GM23338 (cell line): ENCODE results near the gene ATF6. TPM values are rescaled to one million over a fixed set of nuclear protein-coding genes. Genes with fewer than 3 reads are reported as not detected.

Experiments
- CREB1 ChIP-seq: fragments of 250-450 bp; sonication (Bioruptor Pico); IDR thresholded peaks from 2 replicates; pipeline ENCODE4 v1.5.0; 2020; ENCODE audit warnings: low read depth, mild to moderate bottlenecking, moderate library complexity
- CTCF ChIP-seq, 2 experiments: fragments of 200-600 bp in 1 of 2; sonication (generic) in 1 of 2; conservative IDR thresholded peaks; 2 replicates each; pipeline versions ENCODE4 v1.5.1 to v1.6.1; 2016 to 2017; ENCODE audit warnings: antibody characterized with exemption in 2 of 2, low read depth in 2 of 2, mild to moderate bottlenecking in 2 of 2, moderate library complexity in 1 of 2
- EZH2phosphoT487 ChIP-seq: fragments of 200-600 bp; sonication (generic); IDR thresholded peaks from one replicate; pipeline ENCODE4 v1.8.1; 2018; ENCODE audit warnings: antibody characterized with exemption; ENCODE audit not compliant: unreplicated experiment
- NANOG ChIP-seq: IDR thresholded peaks from 2 replicates; pipeline ENCODE4 v1.6.1; 2016; ENCODE audit warnings: antibody characterized with exemption, borderline replicate concordance
- ZNF114 ChIP-seq: fragments of 250-450 bp; sonication (Bioruptor Pico); IDR thresholded peaks from 2 replicates; pipeline ENCODE4 v1.5.0; 2020; ENCODE audit warnings: mild to moderate bottlenecking, moderate library complexity
- ZNF331 ChIP-seq: fragments of 250-450 bp; sonication (Bioruptor Pico); IDR thresholded peaks from 2 replicates; pipeline ENCODE4 v1.5.0; 2020; ENCODE audit warnings: low read depth, mild to moderate bottlenecking, moderate library complexity
- polyA plus RNA-seq: library from polyadenylated mRNA; unstranded; fragments of >200 nt; fragmentation: Nextera tagmentation; extraction: Ambion mirVana; gene quantifications from 2 replicates; pipeline ENCODE4 v1.2.1, GENCODE V29; 2016
- total RNA-seq: library from RNA; depleted of rRNA; stranded (reverse); fragments of >200 nt; shearing (Covaris generic); gene quantifications from 2 replicates; pipeline ENCODE4 v1.2.3, GENCODE V29; 2014
- TF ChIP-seq, protein P1 (sequence below): fragments of 250-450 bp; sonication (Bioruptor Pico); IDR thresholded peaks from 2 replicates; pipeline ENCODE4 v1.5.0; 2020; ENCODE audit warnings: mild to moderate bottlenecking, moderate library complexity

ATF6 gene
- total and polyA plus RNA-seq, 2 experiments from 2014 or later: 5.0 to 13.5 TPM

DNA sequence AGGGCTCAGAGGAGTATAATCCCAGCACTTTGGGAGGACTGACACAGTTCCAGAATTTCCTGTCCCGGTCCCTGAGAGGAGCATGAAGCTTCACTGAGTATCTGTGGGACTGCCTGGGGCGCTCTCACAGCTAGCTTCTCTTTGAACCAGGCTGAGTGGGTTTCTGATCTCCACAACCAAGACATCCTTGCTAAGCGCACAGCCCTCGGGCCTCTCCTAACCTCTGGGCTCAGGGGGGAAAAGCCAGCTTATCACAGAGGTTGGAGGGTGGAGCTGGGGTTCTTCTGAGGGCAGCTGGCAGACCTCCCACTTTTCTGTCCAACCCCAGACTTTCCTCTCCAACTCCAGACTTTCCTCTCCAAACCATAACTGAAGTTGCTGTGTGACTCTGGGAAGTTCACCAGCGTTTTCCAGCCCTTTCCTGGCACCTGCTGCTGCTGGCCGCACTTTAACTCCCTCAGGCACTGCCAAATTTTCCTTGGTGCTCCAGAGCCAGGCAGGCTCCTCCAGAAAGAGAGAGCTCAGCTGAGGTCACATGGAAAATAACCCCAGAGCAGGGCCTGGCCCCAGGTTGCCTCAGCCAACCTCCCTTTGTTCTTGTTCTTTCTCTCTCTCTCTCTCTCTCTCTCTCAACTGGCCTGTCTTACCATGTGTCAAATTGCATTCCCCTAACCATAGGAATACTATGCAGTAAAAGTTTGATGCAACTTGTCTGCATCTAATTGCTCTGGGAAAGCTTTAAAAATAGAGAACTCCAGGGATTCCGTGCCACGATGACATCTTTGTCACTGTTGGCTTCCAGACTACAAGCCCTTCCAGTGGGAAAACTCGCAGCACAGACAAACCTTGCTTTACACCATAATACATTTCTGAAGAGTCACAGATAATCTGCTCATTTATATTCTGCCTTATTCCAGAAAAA, 208.1 kb downstream of the ATF6 start (continued):
- TF ChIP-seq, protein P1, sequence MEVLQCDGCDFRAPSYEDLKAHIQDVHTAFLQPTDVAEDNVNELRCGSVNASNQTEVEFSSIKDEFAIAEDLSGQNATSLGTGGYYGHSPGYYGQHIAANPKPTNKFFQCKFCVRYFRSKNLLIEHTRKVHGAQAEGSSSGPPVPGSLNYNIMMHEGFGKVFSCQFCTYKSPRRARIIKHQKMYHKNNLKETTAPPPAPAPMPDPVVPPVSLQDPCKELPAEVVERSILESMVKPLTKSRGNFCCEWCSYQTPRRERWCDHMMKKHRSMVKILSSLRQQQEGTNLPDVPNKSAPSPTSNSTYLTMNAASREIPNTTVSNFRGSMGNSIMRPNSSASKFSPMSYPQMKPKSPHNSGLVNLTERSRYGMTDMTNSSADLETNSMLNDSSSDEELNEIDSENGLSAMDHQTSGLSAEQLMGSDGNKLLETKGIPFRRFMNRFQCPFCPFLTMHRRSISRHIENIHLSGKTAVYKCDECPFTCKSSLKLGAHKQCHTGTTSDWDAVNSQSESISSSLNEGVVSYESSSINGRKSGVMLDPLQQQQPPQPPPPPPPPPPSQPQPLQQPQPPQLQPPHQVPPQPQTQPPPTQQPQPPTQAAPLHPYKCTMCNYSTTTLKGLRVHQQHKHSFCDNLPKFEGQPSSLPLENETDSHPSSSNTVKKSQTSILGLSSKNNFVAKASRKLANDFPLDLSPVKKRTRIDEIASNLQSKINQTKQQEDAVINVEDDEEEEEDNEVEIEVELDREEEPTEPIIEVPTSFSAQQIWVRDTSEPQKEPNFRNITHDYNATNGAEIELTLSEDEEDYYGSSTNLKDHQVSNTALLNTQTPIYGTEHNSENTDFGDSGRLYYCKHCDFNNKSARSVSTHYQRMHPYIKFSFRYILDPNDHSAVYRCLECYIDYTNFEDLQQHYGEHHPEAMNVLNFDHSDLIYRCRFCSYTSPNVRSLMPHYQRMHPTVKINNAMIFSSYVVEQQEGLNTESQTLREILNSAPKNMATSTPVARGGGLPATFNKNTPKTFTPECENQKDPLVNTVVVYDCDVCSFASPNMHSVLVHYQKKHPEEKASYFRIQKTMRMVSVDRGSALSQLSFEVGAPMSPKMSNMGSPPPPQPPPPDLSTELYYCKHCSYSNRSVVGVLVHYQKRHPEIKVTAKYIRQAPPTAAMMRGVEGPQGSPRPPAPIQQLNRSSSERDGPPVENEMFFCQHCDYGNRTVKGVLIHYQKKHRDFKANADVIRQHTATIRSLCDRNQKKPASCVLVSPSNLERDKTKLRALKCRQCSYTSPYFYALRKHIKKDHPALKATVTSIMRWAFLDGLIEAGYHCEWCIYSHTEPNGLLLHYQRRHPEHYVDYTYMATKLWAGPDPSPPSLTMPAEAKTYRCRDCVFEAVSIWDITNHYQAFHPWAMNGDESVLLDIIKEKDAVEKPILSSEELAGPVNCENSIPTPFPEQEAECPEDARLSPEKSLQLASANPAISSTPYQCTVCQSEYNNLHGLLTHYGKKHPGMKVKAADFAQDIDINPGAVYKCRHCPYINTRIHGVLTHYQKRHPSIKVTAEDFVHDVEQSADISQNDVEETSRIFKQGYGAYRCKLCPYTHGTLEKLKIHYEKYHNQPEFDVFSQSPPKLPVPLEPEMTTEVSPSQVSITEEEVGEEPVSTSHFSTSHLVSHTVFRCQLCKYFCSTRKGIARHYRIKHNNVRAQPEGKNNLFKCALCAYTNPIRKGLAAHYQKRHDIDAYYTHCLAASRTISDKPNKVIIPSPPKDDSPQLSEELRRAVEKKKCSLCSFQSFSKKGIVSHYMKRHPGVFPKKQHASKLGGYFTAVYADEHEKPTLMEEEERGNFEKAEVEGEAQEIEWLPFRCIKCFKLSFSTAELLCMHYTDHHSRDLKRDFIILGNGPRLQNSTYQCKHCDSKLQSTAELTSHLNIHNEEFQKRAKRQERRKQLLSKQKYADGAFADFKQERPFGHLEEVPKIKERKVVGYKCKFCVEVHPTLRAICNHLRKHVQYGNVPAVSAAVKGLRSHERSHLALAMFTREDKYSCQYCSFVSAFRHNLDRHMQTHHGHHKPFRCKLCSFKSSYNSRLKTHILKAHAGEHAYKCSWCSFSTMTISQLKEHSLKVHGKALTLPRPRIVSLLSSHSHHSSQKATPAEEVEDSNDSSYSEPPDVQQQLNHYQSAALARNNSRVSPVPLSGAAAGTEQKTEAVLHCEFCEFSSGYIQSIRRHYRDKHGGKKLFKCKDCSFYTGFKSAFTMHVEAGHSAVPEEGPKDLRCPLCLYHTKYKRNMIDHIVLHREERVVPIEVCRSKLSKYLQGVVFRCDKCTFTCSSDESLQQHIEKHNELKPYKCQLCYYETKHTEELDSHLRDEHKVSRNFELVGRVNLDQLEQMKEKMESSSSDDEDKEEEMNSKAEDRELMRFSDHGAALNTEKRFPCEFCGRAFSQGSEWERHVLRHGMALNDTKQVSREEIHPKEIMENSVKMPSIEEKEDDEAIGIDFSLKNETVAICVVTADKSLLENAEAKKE (CRISPR knock-in tag): no peak
- no peak for TF ChIP-seq CTCF (conservative IDR thresholded peaks at IDR 0.05; ENCODE audit: low read depth in 2 of 2)
- no peak for TF ChIP-seq NANOG
- TF ChIP-seq CREB1: no peak
- TF ChIP-seq EZH2phosphoT487: no peak
- no peak for TF ChIP-seq ZNF331
- TF ChIP-seq ZNF114 (CRISPR knock-in tag): no peak
